GM10266 (cell line): Measurements from ENCODE around the gene MYL12A.
A peak's percentile ranks its signal among the peaks of the same experiment; 100 is the strongest.

Experiments
- DNase-seq: peaks from one replicate; pipeline ENCODE4 v3.0.0; 2012; ENCODE audit errors: extremely low spot score
- TF ChIP-seq, protein P1 (sequence below): IDR thresholded peaks from 2 replicates; pipeline ENCODE4 v1.5.1; 2012; ENCODE audit warnings: mild to moderate bottlenecking, low read depth; ENCODE audit not compliant: control insufficient read depth, insufficient read depth; ENCODE audit errors: missing control alignments

The MYL12A gene

DNA sequence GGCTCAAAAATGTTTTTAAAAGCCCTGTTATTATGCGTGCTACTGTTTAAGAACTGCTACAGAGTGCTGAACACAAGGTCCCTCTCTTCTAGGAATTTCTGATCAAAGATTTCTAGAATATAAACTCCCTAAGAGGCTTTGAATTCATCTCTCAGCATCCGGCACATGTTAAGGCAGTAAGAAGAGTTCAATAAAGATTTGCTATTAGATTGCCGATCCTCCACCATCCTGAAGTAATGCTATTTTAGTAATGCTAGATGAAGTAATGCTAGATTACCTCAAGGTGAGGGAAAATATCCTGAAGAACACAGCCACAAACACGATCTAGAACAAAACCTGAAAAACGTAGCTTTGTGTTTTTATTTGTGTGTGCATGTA, 13.4 kb downstream of the MYL12A start:
- no peak for DNase-seq
- TF ChIP-seq, protein P1, sequence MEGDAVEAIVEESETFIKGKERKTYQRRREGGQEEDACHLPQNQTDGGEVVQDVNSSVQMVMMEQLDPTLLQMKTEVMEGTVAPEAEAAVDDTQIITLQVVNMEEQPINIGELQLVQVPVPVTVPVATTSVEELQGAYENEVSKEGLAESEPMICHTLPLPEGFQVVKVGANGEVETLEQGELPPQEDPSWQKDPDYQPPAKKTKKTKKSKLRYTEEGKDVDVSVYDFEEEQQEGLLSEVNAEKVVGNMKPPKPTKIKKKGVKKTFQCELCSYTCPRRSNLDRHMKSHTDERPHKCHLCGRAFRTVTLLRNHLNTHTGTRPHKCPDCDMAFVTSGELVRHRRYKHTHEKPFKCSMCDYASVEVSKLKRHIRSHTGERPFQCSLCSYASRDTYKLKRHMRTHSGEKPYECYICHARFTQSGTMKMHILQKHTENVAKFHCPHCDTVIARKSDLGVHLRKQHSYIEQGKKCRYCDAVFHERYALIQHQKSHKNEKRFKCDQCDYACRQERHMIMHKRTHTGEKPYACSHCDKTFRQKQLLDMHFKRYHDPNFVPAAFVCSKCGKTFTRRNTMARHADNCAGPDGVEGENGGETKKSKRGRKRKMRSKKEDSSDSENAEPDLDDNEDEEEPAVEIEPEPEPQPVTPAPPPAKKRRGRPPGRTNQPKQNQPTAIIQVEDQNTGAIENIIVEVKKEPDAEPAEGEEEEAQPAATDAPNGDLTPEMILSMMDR: no peak

- peak; percentile 88 for DNase-seq
- TF ChIP-seq, protein P1: peak; percentile 9
These were observed 14.0 kb downstream of the MYL12A start, which contains the start of gene MYL12B for GRCh38 chr18:3261373-3262233. Gene MYL12B (plus strand): TSS chr18:3262133. CDS start chr18:3272899, 10,766 bp downstream.

GRCh38 chr18:3262234-3263131, 14.9 kb downstream of the MYL12A start:
- TF ChIP-seq, protein P1: no peak
- no peak for DNase-seq

GRCh38 chr18:3263132-3263700, 15.6 kb downstream of the MYL12A start:
- no peak for DNase-seq

GRCh38 chr18:3264362-3264761, 16.8 kb downstream of the MYL12A start:
- no peak for DNase-seq
- TF ChIP-seq, protein P1: no peak

More at GRCh38 chr18:3263132-3263700, 15.6 kb downstream of the MYL12A start:
- TF ChIP-seq, protein P1: no peak

DNA sequence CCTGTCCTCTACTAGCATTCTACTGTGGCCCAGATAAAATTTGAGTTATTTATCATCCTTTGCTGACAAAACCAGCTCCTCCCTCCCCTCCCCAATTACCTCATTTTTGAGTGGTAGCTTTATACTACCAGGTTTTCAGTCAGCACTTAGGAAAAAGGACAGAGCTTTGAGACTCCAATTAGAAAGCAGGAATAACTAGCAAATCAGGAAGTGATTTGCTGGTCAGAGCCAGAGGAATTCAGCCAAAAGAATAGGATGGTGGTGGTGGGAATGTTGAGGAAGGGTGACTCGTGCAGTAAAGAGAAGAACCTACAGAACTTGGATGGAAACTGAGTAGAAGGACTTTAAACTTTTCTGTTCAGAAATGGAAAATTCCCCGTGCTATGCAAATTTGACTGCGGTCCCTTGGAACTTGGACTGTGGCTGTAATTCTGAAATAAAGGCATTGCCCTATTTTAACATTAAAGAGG, 18.0 kb downstream of the MYL12A start:
- DNase-seq: no peak
- TF ChIP-seq, protein P1: no peak
